ENCODE results near the gene IGFBP1.

DNA sequence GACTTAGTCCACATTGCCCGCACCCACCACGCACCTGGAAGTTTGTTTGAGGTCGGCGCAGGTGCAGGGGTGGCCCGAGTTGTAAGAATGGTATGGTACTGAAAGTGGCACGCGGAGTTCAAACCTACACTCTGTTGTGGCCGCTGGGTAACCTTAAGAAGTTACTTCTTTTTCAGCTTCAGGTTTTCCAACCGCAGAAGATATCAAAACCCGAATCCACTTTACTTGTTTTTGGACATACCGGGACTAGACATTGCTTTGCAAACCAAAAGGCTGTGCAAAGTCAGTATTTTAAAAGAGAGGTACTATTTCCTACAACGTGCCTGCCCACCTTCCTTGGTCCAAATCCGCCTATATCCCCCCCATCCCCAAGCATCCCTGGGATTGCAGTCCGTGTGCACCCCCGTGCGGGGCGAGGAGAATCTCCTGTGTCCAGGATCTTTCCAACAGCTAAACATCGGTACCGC lies 31.7 kb downstream of the IGFBP1 start:
- TF ChIP-seq, protein P1, sequence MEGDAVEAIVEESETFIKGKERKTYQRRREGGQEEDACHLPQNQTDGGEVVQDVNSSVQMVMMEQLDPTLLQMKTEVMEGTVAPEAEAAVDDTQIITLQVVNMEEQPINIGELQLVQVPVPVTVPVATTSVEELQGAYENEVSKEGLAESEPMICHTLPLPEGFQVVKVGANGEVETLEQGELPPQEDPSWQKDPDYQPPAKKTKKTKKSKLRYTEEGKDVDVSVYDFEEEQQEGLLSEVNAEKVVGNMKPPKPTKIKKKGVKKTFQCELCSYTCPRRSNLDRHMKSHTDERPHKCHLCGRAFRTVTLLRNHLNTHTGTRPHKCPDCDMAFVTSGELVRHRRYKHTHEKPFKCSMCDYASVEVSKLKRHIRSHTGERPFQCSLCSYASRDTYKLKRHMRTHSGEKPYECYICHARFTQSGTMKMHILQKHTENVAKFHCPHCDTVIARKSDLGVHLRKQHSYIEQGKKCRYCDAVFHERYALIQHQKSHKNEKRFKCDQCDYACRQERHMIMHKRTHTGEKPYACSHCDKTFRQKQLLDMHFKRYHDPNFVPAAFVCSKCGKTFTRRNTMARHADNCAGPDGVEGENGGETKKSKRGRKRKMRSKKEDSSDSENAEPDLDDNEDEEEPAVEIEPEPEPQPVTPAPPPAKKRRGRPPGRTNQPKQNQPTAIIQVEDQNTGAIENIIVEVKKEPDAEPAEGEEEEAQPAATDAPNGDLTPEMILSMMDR (IDR thresholded peaks at IDR 0.05), result no peak
- no peak for TF ChIP-seq EZH2 (IDR thresholded peaks at IDR 0.05; ENCODE audit: borderline replicate concordance, insufficient read depth, low read depth, low read length, poor library complexity, severe bottlenecking)

All from B cell (primary cell).